ENCODE results near the gene STBD1.
"Not testable (repeated sequence)": the region's sequence is repeated elsewhere in the genome, so short reads cannot be mapped to it uniquely, and the experiment has no call there.

Gene STBD1

GRCh38 chr4:76305971-76306881, at the start of gene STBD1:
TSS of gene STBD1 (plus strand) at chr4:76306733. CDS start at chr4:76306770, 37 bp downstream.
- peak; percentile 56 for DNase-seq

GRCh38 chr4:76256968-76257367, 49.6 kb upstream of the STBD1 start:
- no peak for DNase-seq

GRCh38 chr4:76257824-76258223, 48.7 kb upstream of the STBD1 start:
- DNase-seq, result no peak

- no peak for DNase-seq
These were observed 46.0 kb upstream of the STBD1 start for GRCh38 chr4:76260571-76260970.

- no peak for DNase-seq
These were observed 40.8 kb upstream of the STBD1 start for GRCh38 chr4:76265631-76266218.

GRCh38 chr4:76266627-76267026, 39.9 kb upstream of the STBD1 start:
- no peak for DNase-seq

- DNase-seq, result no peak
These were observed 38.7 kb upstream of the STBD1 start for GRCh38 chr4:76267811-76268210.

GRCh38 chr4:76270244-76271175, 36.0 kb upstream of the STBD1 start:
- no peak for DNase-seq

- no peak for DNase-seq
These were observed 35.3 kb upstream of the STBD1 start for GRCh38 chr4:76271248-76271647.

GRCh38 chr4:76272073-76272472, 34.5 kb upstream of the STBD1 start:
- no peak for DNase-seq

- no peak for DNase-seq
These were observed 34.0 kb upstream of the STBD1 start for GRCh38 chr4:76272582-76272981.

- no peak for DNase-seq
These were observed 33.5 kb upstream of the STBD1 start for GRCh38 chr4:76272999-76273398.

- DNase-seq, result peak; percentile 6
These were observed 30.9 kb upstream of the STBD1 start for GRCh38 chr4:76275486-76276124.

- no peak for DNase-seq
These were observed 29.7 kb upstream of the STBD1 start for GRCh38 chr4:76276813-76277212.

GRCh38 chr4:76277667-76278066, 28.9 kb upstream of the STBD1 start:
- no peak for DNase-seq

- no peak for DNase-seq
These were observed 27.9 kb upstream of the STBD1 start for GRCh38 chr4:76278583-76278982.

- no peak for DNase-seq
These were observed 27.1 kb upstream of the STBD1 start for GRCh38 chr4:76279462-76279861.

GRCh38 chr4:76280488-76281441, 25.8 kb upstream of the STBD1 start:
- DNase-seq, result no peak

- not testable (repeated sequence) for DNase-seq
These were observed 24.9 kb upstream of the STBD1 start for GRCh38 chr4:76281594-76281993.

- no peak for DNase-seq
These were observed 23.4 kb upstream of the STBD1 start for GRCh38 chr4:76282941-76283689.

GRCh38 chr4:76283900-76284299, 22.6 kb upstream of the STBD1 start:
- no peak for DNase-seq

Measured in fibroblast of upper back skin (primary cell).